ENCODE measurements around the gene MRPS23.

MRPS23 gene

GRCh38 chr17:57873261-57874057 is 23.6 kb upstream of the MRPS23 start:
- Histone ChIP-seq H3K36me3 (ENCODE audit: control insufficient read depth, insufficient read depth, low read length) (no peaks in the 10 kb centered on the region; the same call in 1 of the 2 replicates), H3K27me3 (replicated peaks; ENCODE audit: control insufficient read depth, insufficient read depth, low read length) (no peaks in the 10 kb centered on the region; the same call in 1 of the 2 replicates), H3K4me3 (replicated peaks; ENCODE audit: low read depth, low read length) (no peak overlapping the region)
- no peak for DNase-seq (ENCODE audit: extremely low read depth, insufficient read length)
- no peak for TF ChIP-seq CTCF (IDR thresholded peaks at IDR 0.05; ENCODE audit: insufficient read depth, low read length, poor library complexity, severe bottlenecking)

DNA sequence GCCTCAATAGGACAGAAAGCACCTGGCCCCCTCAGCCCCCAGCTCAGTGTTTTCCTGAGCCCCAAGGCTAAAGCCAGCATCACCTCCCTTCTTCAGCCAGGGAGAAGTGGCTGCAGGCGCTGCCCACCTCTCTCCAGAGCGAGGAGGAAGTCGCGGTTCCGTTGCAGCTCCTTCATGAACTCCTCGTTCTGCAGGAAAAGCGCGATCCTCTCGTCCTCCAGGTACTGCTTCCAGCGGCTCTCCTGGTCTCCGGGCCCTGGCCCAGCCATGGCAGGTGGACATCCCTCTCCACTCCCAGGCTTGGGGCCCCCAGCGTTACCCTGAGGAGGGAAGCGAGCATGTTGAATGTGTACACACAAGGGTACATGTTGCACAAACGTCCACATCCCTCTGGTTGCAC is 22.7 kb upstream of the MRPS23 start:
- TF ChIP-seq CTCF (IDR thresholded peaks at IDR 0.05; ENCODE audit: insufficient read depth, low read length, poor library complexity, severe bottlenecking) = no peak
- Histone ChIP-seq H3K36me3 (ENCODE audit: control insufficient read depth, insufficient read depth, low read length) (no peaks in the 10 kb centered on the region; the same call in 1 of the 2 replicates), H3K4me3 (replicated peaks; ENCODE audit: low read depth, low read length) (no peak overlapping the region), H3K27me3 (replicated peaks; ENCODE audit: control insufficient read depth, insufficient read depth, low read length) (no peaks in the 10 kb centered on the region; the same call in 1 of the 2 replicates)
- no peak for DNase-seq (ENCODE audit: extremely low read depth, insufficient read length)

GRCh38 chr17:57871863-57872262 is 22.0 kb upstream of the MRPS23 start:
- Histone ChIP-seq H3K27me3 (replicated peaks; ENCODE audit: control insufficient read depth, insufficient read depth, low read length) (no peaks in the 10 kb centered on the region; the same call in 1 of the 2 replicates), H3K36me3 (ENCODE audit: control insufficient read depth, insufficient read depth, low read length) (no peaks in the 10 kb centered on the region; the same call in 1 of the 2 replicates), H3K4me3 (replicated peaks; ENCODE audit: low read depth, low read length) (no peak overlapping the region)
- no peak for DNase-seq (ENCODE audit: extremely low read depth, insufficient read length)
- TF ChIP-seq CTCF (IDR thresholded peaks at IDR 0.05; ENCODE audit: insufficient read depth, low read length, poor library complexity, severe bottlenecking) = no peak

- Histone ChIP-seq H3K27me3 (replicated peaks; ENCODE audit: control insufficient read depth, insufficient read depth, low read length) (no peaks in the 10 kb centered on the region; the same call in 1 of the 2 replicates), H3K36me3 (ENCODE audit: control insufficient read depth, insufficient read depth, low read length) (no peaks in the 10 kb centered on the region; the same call in 1 of the 2 replicates), H3K4me3 (replicated peaks; ENCODE audit: low read depth, low read length) (no peak overlapping the region)
- no peak for DNase-seq (ENCODE audit: extremely low read depth, insufficient read length)
- TF ChIP-seq CTCF (IDR thresholded peaks at IDR 0.05; ENCODE audit: insufficient read depth, low read length, poor library complexity, severe bottlenecking) = no peak
These were observed 21.3 kb upstream of the MRPS23 start for GRCh38 chr17:57871155-57871554.

DNA sequence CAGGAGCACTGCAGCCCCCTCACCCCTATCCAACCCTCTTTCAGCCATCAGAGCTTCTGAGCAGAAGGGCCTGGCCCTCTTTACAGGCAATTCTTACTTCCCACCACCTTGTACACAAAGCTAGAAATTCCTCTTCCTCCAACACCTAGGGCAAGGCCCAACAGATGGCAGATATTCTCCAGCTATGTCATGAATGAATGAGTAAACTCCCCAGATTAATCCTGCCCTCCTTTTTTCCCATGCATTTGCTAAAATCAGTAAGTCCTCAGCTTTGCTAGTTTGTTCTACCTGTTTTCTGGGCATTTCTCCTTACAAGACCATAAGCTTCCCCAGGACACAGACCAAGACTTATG is 20.4 kb upstream of the MRPS23 start:
- no peaks in the 10 kb centered on the region; the same call in 1 of the 2 replicates for H3K27me3 ChIP-seq (replicated peaks; ENCODE audit: control insufficient read depth, insufficient read depth, low read length)
- H3K4me3 ChIP-seq (replicated peaks; ENCODE audit: low read depth, low read length) = no peak overlapping the region
- DNase-seq (ENCODE audit: extremely low read depth, insufficient read length) = no peak
- no peaks in the 10 kb centered on the region; the same call in 1 of the 2 replicates for H3K36me3 ChIP-seq (ENCODE audit: control insufficient read depth, insufficient read depth, low read length)
- no peak for TF ChIP-seq CTCF (IDR thresholded peaks at IDR 0.05; ENCODE audit: insufficient read depth, low read length, poor library complexity, severe bottlenecking)
